GM12872 (cell line): ENCODE data around the gene JAK2.
A peak's percentile ranks its signal among the peaks of the same experiment; 100 is the strongest.

Source experiments
- TF ChIP-seq, protein P1 (sequence below): IDR thresholded peaks from 3 replicates; pipeline ENCODE4 v1.5.1; 2011; ENCODE audit warnings: low read depth, mild to moderate bottlenecking, low read length, moderate library complexity; ENCODE audit not compliant: insufficient read depth

The JAK2 gene

GRCh38 chr9:4984621-4985385 is at the start of gene JAK2:
TSS of gene JAK2 (plus strand) at chr9:4985272. CDS start at chr9:5021988, 36,716 bp downstream.
- TF ChIP-seq, protein P1, sequence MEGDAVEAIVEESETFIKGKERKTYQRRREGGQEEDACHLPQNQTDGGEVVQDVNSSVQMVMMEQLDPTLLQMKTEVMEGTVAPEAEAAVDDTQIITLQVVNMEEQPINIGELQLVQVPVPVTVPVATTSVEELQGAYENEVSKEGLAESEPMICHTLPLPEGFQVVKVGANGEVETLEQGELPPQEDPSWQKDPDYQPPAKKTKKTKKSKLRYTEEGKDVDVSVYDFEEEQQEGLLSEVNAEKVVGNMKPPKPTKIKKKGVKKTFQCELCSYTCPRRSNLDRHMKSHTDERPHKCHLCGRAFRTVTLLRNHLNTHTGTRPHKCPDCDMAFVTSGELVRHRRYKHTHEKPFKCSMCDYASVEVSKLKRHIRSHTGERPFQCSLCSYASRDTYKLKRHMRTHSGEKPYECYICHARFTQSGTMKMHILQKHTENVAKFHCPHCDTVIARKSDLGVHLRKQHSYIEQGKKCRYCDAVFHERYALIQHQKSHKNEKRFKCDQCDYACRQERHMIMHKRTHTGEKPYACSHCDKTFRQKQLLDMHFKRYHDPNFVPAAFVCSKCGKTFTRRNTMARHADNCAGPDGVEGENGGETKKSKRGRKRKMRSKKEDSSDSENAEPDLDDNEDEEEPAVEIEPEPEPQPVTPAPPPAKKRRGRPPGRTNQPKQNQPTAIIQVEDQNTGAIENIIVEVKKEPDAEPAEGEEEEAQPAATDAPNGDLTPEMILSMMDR = peak; percentile 55; the same call in 2 of the 3 replicates

GRCh38 chr9:4936277-4936676 is 48.8 kb upstream of the JAK2 start:
- TF ChIP-seq, protein P1 = no peak

DNA sequence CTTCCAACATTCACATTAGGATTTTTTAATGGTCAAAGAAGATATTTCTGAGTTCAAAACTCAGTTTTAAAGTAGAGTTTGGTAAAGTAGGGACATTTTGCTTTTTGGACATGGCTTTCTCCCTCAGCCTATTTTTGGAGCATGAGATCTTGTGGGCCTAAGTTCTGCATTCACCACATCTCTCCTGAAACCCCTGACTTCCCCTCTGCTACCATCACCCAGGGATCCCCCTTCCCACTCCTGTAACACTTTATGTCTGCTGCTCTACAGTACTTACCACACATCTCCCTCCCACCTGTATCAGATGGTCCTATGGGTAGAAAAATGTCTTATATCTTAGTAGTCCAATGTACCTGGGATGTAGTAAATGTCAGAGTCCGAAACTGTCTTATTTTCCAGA is 48.2 kb upstream of the JAK2 start:
- TF ChIP-seq, protein P1 = no peak

GRCh38 chr9:4937446-4937845 is 47.6 kb upstream of the JAK2 start:
- TF ChIP-seq, protein P1 = no peak

- TF ChIP-seq, protein P1 = no peak
Observed at GRCh38 chr9:4938496-4938895, 46.6 kb upstream of the JAK2 start.

DNA sequence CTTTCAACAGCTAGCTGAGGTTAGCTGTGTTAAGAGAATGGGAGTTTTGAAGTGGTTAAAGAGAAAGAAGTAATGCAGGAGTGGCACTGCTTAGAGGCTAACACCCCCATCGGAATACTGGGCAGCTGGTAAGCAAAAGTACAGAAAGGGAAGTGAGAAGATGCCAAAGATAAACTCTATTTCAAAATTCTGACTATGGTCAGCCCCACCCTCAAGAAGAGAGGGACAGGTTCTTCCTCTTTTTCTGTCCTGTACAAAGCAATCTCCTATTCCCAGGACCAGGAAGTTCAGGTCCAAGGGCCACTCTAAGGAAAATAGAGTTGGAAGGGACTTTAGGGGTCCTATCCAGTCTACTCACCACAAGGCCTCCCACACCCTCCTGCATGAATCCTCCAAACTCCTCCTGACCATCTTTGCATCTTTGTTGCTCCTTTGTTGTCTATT is 45.9 kb upstream of the JAK2 start:
- TF ChIP-seq, protein P1 = no peak

- TF ChIP-seq, protein P1 = no peak
Observed at GRCh38 chr9:4943346-4943745, 41.7 kb upstream of the JAK2 start.
